DMS79 (cell line): ENCODE results near the gene RPS3.
A peak's percentile ranks its signal among the peaks of the same experiment; 100 is the strongest.
"Not testable (repeated sequence)": the region's sequence is repeated elsewhere in the genome, so short reads cannot be mapped to it uniquely, and the experiment has no call there.

Experiments
- DNase-seq: peaks from one replicate; lab custom pipeline; 2025; lab: John Stamatoyannopoulos, UW

RPS3 gene

DNA sequence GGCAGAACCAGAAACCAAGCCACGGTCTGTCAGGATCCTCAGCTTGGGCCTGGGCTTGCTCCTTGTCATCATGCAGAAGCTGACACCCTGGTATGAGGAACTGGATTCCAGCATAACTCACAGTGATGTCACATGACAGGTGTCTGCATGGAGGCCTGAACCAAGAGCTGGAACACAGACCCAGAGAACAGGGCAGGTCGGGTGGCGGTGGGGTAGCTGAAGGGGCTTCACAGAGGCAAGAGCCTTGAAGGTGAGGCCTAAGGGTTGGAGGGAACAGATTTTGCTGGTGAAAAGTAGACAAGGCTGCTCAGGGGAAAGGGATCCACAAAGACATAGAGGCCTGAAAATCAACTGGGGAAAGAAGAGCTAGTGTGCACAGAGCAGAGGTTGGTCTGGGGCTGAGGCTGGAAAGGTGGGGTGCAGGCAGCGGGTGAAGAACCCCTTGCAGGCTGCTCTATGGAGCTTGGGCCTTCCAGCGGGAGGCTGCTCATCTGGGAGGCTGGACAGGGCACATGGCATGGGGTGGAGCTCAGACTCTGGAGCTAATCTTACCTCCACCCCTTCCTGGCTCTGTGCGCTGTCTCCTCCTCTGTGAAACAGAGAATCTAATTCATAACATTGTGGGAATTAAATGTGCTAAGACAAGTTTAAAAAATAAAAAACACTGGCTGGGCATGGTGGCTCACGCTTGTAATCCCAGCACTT, 18.4 kb upstream of the RPS3 start:
- no peak for DNase-seq

DNA sequence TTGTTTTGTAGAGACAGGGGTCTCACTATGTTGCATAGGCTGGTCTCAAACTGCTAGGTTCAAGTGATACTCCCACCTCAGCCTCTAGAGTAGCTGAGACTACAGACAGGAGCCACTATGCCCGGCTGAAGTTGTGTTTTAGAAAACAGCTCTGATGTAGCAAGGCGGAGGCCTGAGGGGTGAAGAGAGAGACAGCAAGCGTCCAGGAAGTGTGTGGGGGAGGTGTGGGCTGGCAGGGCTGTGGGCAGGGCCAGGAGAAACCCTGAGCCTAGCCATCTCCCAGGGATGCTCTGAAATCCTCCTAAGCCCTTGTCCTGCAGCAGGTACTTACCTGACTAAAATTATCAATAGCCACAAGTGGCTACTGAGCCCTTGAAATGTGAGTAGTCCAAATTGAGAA, 16.1 kb upstream of the RPS3 start:
- DNase-seq = no peak

DNA sequence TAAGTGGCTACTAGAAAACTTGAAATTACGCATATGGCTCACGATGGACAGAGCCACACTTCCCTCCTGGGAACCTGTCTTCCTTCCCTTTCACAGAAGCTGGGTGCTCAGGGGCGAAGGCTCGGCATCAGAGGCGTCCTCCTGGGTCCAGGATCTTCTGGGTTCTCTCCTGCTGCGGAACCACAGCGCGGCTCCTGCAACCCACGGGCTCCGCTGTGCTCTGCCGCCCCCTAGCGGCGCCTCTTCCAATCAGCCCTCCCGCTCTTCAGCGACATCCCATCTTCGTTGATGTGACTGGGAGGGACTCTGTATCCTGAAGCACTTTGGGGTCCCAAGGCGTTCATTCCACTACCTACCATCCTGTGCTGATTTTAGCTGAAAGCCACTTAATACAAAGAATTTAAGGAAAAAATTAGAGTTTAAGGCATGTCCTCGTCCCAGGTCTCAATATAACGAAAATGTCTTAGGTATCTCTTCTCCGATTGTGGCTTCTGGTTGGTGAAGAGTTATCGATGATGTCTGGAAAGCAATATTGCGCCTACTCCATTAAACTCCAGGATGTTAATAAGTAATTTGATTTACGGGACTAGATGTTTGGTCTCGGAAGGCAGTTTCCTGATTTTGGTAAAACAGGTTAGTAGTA, 14.8 kb upstream of the RPS3 start:
- peak; percentile 35 for DNase-seq

DNA sequence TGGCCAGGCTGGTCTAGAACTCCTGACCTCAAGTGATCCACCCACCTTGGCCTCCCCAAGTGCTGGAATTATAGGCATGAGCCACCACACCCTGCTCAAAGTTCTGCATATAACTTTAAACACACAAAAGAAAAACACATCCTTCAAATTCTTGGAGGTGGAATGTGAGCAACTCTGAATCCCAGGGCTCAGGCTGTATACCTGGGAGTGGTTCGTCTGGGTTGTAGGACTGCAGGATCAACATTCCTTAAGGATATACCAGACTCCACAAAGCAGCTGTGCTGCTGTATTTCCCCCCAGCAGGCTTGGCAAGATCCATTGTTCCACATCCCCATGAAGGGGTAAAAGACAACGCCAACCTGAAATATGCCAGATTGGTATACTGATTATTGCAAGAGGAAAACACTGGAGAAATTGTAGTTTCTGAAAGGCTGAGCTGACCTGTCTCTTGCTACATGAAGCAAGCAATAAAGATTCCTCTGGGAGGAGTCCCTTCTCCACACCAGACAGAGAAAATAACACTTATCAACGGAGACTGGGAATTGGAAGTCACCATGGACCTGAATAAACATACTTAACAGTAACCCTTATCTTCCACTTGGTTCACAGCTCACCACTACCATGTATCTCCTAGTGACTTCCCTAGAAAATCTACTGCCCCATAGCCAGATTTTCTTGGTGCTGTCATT, 12.2 kb upstream of the RPS3 start:
- no peak for DNase-seq

DNA sequence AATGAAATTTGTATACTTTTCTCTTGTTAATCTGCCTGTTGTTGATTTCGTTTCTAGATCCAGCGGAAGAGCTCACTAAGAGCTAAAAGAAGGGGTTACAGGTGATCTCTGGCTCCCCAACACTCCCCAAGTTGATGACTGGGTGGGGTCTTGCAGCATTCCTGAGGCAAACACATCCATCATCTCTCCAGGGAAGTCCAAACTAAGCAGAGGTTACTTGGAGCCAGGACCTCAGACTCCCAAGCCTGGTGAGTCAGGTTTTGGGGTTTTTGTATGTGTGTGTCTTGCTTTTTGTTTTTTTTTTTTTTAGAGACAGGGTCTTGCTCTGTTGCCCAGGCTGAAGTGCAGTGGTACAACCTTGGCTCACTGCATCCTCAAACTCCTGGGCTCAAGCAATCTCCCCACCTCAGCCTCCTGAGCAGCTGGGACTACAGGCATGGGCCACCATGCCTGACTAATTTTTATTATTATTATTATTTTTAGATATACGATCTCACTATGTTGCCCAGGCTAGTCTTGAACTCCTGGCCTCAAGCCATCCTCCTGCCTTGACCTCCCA, 11.5 kb upstream of the RPS3 start:
- no peak for DNase-seq

DNA sequence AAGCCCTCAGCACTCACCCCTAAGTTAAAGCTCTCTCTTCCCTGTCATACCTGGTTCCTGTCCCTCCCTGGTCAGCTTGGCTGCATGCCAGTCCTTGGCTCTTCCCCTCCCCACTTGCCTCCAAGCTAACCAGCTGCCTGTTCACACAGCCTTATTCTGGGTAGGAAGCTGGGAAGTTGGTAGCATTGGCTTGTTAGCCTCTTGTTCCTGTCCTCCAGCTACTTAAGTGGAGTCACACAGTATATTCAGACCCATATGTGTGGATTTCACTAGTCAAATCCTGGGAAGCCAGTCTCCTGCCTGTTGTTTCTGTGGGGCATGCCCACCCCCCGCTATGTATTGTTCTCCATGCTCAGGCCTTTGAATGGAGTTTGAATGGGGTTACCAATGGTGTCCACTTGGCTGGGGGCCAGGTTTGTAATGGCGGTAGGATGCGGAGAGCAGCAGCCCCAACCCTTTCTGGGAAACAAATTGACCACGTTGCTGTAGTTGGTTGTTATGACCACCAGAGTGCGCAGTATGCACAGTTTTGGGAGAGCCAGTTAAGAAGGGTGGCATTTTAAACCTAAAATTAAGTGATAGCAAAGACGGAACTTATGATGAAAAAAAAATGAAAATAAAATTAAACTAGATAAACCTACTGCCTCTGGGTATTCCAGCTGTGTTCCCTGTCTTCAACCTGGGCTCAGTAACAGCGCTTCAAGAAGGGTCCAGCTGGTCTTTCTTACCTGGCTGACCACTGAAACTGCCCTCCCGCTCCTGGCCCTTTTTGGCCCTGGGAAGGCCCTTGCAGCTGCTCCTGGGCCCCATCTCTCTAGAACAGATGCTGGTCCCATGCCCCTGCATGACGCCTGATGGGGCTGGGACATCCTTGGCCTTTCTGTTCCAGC, 10.7 kb upstream of the RPS3 start:
- peak; percentile 79 for DNase-seq

DNA sequence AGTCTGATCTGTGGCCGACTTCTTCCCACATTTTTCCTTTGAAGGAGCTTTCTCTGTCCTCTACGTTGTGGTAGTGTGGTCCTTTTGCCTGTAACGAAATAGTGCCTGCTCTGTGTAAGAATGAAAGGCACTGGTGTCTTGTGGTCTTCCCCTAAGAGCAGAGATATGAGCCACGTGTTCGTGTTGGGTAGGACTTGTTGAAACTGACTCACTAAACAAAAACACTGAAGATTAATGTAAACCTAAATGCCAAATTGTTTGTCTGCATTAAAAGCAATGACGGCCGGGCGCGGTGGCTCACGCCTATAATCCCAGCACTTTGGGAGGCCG, 10.1 kb upstream of the RPS3 start:
- no peak for DNase-seq

DNA sequence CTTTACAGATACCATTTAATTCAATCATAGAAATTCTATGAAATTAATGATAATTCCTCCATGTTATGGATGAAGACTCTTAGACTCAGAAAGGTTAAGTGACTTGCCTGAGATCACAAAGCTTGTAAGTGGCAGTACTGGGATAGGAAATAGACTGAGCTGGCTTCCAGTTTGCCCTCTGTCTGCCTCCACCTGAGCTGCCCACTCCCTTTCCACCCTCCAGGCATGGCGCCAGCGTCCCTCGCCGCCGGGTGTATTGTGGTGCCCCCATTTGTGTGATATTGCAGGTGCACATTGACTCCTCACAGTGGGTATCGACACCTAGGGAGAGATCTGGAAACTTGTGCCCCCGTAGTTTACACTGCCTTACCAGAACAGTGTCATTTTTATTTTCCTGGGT, 9.4 kb upstream of the RPS3 start:
- DNase-seq = no peak

DNA sequence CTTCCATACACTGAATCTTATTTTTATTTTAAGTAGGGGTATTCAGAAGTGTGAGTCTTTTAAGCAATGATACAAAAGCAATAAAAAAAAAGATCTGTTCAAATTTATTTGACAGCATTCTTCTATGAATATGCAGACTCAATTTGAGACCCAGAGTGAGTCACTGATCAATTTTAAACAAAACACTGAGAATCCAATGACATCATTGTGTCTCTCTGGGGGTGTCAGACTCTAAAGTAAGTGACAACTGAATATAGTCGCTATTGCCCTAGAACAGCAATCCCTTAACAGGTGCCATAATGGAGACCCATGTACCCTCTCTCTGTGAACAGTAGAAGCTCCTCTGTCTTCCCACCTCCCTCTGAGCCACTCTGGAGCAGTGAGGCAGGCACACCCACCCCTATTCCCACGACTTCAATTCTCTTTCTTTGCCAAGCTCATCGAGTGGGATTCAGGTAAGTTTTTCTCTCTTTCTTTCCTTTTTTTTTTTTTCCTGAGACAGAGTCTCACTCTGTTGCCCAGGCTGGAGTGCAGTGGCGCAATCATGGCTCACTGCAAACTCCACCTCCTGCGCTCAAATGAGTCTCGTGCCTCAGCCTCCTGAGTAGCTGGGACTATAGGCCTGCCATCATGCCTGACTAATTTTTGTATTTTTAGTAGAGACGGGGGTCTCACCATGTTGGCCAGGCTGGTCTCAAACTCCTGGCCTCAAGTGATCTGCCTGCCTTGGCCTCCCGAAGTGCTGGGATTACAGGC, 5.1 kb upstream of the RPS3 start:
- no peak for DNase-seq

DNA sequence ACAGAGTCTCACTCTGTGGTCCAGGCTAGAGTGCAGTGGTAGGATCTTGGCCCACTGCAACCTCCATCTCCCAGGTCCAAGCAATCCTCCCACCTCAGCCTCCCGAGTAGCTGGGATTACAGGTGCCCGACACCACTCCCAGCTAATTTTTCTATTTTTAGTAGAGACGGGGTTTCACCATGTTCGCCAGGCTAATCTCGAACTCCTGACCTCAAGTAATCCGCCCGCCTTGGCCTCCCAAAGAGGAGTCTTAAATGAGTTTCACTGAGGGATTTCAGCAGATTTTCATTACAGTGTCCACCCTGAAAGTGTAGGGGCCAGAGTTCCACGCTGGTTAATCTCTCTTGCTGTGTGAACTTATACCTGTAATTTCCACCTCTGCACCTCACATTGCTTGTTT, 412 bp upstream of the RPS3 start:
- DNase-seq = no peak

DNA sequence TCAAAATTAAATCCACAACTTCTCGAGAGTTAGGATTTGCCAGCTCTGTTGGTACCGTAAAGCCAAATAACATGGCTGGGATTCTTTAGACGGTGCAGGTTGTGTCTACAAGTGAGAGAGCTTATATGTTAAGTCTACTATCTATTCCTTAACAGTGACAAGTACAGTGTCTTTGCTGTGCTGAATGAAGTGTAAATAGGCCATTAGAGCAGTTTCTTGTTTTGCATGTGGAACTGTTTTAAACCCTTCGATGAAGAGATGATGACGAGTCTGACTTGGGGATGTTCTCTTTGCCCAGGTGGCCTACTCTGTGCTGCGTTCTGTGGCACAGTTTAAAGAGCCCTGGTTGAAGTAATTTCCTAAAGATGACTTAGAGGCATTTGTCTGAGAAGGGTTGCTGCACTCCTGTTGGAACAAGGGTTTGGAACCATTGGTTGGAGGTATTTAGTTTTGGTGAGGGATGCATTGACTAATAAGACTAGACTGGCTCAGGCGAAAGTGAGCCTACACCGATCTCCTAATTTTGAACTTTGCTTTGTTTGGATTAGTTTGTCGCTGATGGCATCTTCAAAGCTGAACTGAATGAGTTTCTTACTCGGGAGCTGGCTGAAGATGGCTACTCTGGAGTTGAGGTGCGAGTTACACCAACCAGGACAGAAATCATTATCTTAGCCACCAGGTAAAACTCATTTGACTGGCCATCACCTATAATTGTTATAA, 988 bp downstream of the RPS3 start:
- no peak for DNase-seq

DNA sequence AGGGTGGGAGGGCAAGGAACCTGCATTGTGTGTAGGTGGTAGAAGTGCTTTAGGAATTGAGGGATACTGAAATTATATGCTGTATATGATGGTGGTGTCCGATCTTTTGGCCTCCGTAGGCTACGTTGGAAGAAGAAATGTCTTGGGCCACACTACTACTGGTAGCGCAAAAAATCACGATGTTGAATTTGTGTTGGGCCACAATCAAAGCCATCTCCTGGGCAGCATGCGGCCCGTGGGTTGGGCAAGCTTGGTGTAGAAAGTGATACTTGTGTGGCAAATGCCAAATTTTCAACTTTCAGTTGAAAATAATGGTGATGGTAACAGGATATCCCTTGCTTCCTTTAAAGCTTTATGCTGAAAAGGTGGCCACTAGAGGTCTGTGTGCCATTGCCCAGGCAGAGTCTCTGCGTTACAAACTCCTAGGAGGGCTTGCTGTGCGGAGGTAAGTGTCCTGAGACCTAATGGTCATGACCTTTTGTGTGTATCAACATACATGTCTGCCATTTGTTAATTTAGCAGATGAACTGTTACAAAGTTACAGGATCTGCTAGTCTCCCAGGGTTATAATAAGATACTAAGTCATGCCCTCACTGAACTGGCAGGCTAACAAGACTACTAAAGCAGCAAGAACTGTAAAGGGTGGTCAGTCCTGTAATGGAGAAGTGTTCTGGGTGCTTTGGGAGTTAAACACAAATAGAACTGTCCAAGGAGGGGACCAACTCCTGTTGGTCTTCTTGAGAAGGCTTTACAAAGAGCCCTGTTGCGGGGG, 2.9 kb downstream of the RPS3 start:
- no peak for DNase-seq

DNA sequence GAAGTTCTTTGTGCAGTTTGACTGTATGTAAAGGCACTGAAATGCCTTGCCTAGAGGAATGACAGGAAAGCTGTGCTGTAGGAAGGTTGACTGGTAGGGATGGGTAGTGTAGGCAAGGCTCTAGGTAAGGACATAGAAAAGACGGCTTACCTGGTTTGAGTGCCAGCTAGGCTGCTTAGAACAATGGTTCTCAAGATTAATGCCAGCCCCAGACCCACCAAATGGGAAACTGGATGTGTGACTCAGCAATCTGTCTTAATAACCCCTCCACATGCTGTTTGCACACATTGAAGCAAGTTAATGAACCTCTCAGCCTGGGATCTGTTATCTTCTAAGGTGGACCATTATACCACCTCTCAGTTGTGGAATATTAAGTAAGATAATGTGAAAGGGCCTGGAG, 3.7 kb downstream of the RPS3 start:
- no peak for DNase-seq

DNA sequence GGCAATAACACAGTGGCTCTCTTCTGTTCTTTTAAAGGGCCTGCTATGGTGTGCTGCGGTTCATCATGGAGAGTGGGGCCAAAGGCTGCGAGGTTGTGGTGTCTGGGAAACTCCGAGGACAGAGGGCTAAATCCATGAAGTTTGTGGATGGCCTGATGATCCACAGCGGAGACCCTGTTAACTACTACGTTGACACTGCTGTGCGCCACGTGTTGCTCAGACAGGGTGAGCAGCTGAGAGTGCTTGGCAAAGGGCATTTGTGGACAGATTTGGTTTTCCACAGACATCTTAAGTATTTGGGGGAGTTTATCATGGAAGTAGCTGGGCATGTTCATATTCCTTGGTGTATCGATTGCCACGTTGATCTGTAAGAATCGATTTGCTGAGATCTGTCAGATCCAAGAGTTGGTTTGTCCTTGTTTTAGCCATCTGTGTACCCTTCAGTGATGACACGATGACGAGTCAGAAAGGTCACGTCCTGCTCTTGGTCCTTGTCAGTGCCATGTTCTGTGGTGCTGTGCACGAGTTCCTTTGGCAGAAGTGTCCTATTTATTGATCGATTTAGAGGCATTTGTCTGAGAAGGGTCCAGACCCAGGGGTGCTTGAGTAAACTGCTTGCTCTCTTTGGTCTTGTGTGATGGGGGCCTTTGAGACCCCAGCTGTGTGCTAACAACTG, 4.8 kb downstream of the RPS3 start:
- DNase-seq = no peak

DNA sequence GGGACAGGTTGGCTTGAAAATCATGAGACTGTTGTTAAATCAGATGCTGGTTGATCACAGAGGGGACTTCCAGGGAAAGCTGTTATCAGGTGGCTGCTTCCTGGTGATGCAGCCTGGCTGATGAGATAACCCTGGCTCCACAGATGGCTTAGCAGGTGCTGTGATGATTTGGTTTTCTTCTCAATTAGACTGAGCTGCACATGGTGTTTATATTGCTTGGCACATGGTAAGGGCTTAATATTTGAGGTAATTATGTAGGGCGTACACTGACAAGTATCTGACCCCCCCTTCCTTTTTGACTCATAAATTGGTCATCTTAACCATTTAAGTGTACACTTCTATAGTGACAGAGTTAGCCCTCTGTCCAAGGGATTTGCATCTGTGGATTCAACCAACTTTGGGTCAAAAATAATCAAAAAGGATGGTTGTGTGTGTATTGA, 7.0 kb downstream of the RPS3 start:
- DNase-seq = no peak

DNA sequence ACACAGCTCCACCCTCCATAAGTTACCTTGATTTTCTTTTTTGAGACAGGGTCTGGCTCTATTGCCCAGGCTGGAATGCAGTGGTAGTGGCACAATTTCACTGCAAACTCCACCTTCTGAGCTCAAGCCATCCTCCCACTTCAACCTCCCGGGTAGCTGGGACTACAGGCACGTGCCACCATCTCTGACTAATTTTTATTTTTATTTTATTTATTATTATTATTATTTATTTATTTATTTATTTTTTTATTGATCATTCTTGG, 9.6 kb downstream of the RPS3 start:
- DNase-seq = no peak

DNA sequence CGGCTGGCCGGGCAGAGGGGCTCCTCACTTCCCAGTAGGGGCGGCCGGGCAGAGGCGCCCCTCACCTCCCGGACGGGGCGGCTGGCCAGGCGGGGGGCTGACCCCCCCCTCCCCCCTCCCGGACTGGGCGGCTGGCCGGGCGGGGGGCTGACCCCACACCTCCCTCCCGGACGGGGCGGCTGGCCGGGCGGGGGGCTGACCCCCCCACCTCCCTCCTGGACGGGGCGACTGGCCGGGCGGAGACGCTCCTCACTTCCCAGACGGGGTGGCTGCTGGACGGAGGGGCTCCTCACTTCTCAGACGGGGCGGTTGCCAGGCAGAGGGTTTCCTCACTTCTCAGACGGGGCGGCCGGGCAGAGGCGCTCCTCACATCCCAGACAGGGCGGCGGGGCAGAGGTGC, 10.7 kb downstream of the RPS3 start:
- not testable (repeated sequence) for DNase-seq

DNA sequence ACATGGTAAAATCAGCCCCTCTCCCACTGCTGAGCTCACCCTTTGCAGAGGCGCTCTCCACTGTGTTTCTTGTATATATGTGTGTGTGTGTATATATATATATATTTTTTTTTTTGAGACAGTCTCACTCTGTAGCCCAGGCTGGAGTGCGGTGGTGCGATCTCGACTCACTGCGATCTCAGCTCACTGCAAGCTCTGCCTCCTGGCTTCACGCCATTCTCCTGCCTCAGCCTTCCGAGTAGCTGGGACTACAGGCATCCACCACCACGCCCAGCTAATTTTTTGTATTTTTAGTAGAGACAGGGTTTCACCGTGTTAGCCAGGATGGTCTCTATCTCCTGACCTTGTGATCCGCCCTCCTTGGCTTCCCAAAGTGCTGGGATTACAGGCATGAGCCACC, 13.8 kb downstream of the RPS3 start:
- DNase-seq = not testable (repeated sequence)

DNA sequence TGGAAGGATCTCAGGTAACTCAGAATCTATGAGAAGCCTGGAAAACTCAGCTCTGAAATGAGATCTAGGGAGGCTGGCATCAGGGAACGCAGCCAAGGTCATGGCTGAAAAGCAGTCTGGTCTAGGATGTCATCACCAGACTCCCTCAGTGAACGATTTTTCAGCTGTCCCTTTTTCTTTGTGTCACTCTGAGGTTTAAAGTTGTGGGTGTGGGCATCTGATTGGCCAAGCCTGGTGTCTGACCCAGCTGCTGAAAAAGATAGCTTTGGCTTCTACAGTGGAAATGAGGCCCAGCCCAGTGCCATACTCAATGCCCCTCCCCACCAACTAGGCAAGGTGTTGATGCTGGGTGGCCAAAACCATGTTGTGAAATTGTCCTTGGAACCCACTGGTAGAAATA, 14.5 kb downstream of the RPS3 start:
- DNase-seq = no peak
